Erythroblast (primary cell): Measurements from ENCODE around the gene SH3BP2.
A peak's percentile ranks its signal among the peaks of the same experiment; 100 is the strongest.

ENCODE experiments used
- DNase-seq, 2 experiments: peaks; one replicate each; lab custom pipeline; 2025; lab: John Stamatoyannopoulos, UW
- GATA1 ChIP-seq: IDR thresholded peaks from 2 replicates; pipeline ENCODE4 v1.6.1; 2011; ENCODE audit warnings: low read depth, mild to moderate bottlenecking, control low read depth, low read length, moderate library complexity
- POLR2A ChIP-seq: IDR thresholded peaks from 2 replicates; pipeline ENCODE4 v1.6.1; 2011; ENCODE audit warnings: mild to moderate bottlenecking, low read length

The SH3BP2 gene

GRCh38 chr4:2792711-2793585 lies at the start of gene SH3BP2:
Gene SH3BP2, plus strand, starts transcription at chr4:2793085. Its CDS starts 27,533 bp downstream, at chr4:2820618.
- DNase-seq = peak; percentile 69 to 73
- TF ChIP-seq POLR2A = no peak
- TF ChIP-seq GATA1 = no peak

DNA sequence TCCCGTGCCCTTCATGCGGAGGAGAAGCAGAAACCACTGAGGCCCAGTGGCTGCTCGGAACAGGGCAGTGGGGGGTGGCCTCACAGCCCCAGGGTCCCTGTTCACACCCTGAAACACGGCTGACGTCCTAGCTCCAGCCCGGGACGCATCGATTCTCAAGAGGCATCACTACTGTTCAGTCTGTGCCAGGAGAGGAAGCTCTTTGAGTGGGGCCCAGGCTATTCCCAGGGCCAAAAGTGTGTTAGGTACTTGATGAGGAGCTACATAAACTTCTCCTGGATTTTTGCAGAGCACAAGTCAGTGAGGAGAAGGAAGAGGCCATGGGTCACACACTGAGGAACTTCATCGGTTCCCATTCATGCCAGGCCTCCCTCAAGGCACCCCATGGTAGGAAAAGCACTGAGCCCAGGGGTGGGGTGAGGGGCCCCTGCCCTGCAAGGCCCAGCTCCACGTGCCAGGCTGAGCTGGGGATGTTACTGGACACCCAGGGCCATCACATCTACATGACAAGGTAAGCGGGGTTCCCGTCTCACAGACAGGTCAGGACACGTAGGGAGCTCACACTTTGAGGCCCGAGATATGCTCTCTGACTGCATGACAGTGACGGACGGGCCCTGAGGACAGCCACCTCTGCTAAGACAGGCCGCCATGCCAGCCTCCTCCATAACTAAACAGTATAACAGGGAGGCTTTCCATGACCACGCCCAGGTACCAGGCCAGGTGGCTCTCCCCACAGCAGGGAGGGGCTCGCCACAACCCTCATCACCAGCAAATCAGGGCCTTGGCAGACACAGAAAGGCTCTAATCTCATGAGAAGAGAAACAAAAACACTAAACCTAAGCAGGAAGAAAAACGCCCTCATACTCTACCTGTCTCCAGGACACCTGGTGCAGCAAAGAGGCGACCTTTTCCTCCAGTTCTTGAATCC lies 49.1 kb upstream of the SH3BP2 start:
- DNase-seq = no peak
- no peak for TF ChIP-seq POLR2A
- TF ChIP-seq GATA1 = no peak

GRCh38 chr4:2744576-2745270 lies 48.2 kb upstream of the SH3BP2 start:
- no peak for DNase-seq
- TF ChIP-seq GATA1 (no peak), POLR2A (no peak)

GRCh38 chr4:2745516-2745915 lies 47.4 kb upstream of the SH3BP2 start:
- TF ChIP-seq GATA1 = no peak
- no peak for TF ChIP-seq POLR2A
- DNase-seq = no peak

DNA sequence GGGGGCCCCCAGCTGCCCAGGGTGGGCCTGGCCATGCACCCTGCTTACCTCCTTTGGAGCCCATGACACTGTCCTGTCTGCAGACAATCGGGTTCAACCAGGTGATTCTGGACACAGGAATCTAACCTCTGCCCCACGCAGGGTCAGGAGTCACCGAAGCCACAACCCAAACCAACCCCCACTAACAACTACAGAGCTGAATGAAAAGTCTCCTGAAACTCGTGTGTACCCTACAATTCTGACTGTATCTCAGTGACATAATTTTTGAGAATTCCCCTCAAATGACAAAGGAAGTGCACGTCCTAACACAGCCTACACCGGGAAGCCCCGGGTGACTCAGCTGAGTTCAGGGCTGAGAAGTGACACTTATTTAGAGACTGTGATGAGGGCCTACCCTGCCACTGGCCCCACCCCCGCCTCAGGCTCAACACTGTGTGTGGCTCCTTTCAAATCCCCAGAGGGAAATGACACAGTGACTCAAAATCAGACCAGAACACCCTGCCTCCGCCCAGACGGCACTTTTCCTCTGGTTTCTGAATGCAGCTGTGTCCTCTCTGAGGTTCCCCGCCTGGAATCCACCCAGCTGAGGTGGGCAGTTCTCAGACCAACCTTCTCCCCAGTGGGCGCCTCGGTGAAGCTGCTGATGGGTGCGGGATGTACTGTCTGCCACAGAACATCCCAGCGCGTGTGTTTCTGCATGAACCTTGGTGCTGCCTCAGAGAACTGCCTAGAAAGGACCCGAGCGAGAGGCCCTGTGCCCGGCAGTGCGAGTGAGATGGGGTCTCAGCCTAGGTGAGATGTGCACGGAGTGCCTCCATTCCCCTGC lies 46.7 kb upstream of the SH3BP2 start:
- TF ChIP-seq POLR2A = no peak
- no peak for TF ChIP-seq GATA1
- peak in 1 of 2 experiments; percentile 20 for DNase-seq

DNA sequence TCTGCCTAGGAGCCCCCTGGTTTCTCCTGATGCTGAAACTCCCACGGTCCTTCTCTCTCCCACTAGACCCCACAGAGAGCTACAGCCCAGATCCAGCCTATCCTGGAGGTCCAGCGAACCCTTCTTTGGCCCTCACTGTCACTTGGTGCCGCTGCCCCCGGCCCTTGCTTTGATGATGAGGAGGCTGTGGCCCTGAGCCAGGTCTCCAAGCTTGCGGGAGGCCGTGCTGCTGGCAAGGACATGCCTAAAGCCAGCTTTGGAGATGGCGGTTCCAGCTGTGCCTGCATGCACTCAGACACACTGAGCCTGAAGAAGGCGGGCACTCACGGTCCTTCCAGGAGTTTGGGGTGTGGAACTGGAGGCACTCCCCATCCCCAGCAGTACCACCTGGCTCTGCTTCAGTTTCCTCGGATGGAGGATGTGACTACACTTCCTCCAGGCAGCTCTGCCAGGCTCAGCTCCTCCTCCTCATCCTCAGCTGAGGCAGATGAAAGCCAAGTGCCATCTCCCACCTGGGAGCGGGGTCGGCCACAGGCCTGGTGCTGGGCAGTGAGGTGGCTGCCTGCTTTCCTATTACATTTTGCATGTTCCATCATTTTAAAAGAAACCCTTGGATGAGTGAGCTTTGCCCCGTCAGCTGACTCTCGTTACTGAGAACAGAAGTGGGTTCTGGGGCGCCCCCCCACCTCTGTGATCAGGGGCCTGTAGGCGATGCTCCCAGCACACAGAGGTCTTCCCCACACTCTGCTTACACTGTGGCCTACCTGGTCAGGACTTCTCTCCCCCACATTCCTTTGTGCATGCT lies 45.8 kb upstream of the SH3BP2 start:
- no peak for DNase-seq
- TF ChIP-seq POLR2A (no peak), GATA1 (no peak)

DNA sequence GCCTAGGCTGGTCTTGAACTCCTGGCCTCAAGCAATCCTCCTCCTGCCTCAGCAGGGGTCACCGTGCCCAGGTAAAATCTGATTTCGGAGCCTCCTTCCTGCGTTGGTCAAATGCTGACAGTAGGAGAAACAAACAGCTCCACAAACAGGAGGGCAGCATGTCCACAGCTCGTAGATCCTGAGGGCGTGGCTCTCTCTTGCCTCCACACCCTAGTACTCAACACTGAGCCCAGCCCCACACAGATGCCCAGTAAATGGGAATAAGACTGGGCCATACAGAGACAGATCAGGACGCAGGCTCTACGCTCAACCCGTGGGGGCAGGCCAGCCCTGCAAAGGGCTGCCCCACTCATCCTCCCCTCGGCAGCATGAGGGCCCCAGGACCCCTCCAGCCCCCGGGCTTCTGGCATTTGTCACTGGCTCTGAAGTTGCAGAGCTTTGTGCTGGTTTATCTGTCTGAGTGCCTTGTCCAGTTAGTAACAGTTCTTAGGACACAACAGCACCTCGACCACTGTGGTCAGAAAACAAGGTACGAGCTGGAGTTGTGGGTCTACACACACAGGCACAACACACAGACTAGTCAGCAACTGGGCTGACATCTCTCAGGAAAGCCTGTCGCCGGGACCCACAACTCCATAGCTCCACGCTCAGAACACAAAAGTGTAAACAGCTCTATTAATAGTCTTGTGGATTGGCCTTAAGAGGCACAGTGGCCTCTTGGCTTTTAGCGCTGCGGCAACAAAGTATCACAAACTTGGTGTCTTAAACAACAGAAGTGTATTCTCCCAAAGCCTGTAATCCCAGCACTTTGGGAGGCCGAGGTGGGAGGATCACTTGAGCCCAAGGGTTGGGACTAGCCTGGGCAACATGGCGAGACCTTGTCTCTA lies 41.9 kb upstream of the SH3BP2 start:
- peak; percentile 22 to 35 for DNase-seq
- TF ChIP-seq POLR2A = no peak
- TF ChIP-seq GATA1 = no peak

- no peak for TF ChIP-seq GATA1
- TF ChIP-seq POLR2A = no peak
- no peak for DNase-seq
These were observed 39.4 kb upstream of the SH3BP2 start for GRCh38 chr4:2753436-2753835.

GRCh38 chr4:2754848-2755819 lies 37.8 kb upstream of the SH3BP2 start:
- TF ChIP-seq POLR2A (no peak), GATA1 (no peak)
- DNase-seq = no peak
